SH-SY5Y (cell line): ENCODE measurements around the gene GDF11.

ENCODE experiments used
- GATA2 ChIP-seq: IDR thresholded peaks from 2 replicates; pipeline ENCODE4 v1.6.1; 2011; ENCODE audit warnings: mild to moderate bottlenecking, low read depth, low read length
- GATA3 ChIP-seq: IDR thresholded peaks from 2 replicates; pipeline ENCODE4 v1.6.1; 2011; ENCODE audit warnings: low read depth, mild to moderate bottlenecking, low read length, moderate library complexity

GRCh38 chr12:55713721-55714120 lies 29.2 kb upstream of the GDF11 start:
- TF ChIP-seq GATA2, result no peak
- no peak for TF ChIP-seq GATA3
